ENCODE data around the gene DTX1.
A peak's percentile ranks its signal among the peaks of the same experiment; 100 is the strongest.

DTX1 gene

GRCh38 chr12:113065126-113066007 is 8.8 kb downstream of the DTX1 start:
- no peaks in the 10 kb centered on the region for H3K36me3 ChIP-seq (ENCODE audit: control insufficient read depth in 2 of 2, insufficient read depth in 1 of 2, low read length in 2 of 2)
- POLR2A ChIA-PET: no interaction called here
- TF ChIP-seq EGR2 (tag by site-specific recombination; IDR thresholded peaks at IDR 0.05; ENCODE audit: low read depth): peak; percentile 32; the same call in 1 of the 2 replicates
- TF ChIP-seq ZXDB (tag by site-specific recombination; IDR thresholded peaks at IDR 0.05): no peak
- TF ChIP-seq ZNF239 (tag by site-specific recombination; IDR thresholded peaks at IDR 0.05): no peak
- TF ChIP-seq, protein P1, sequence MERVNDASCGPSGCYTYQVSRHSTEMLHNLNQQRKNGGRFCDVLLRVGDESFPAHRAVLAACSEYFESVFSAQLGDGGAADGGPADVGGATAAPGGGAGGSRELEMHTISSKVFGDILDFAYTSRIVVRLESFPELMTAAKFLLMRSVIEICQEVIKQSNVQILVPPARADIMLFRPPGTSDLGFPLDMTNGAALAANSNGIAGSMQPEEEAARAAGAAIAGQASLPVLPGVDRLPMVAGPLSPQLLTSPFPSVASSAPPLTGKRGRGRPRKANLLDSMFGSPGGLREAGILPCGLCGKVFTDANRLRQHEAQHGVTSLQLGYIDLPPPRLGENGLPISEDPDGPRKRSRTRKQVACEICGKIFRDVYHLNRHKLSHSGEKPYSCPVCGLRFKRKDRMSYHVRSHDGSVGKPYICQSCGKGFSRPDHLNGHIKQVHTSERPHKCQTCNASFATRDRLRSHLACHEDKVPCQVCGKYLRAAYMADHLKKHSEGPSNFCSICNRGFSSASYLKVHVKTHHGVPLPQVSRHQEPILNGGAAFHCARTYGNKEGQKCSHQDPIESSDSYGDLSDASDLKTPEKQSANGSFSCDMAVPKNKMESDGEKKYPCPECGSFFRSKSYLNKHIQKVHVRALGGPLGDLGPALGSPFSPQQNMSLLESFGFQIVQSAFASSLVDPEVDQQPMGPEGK (tag by site-specific recombination; IDR thresholded peaks at IDR 0.05): peak; percentile 26; the same call in 1 of the 2 replicates
- TF ChIP-seq SP2 (tag by site-specific recombination; IDR thresholded peaks at IDR 0.05): 0 out of 2 replicates have a peak, but pooled peaks have one; percentile 15
- TF ChIP-seq ZIC2 (tag by site-specific recombination; IDR thresholded peaks at IDR 0.05): peak; percentile 65; the same call in 1 of the 2 replicates
- TF ChIP-seq FEZF1 (tag by site-specific recombination; IDR thresholded peaks at IDR 0.05): 0 out of 2 replicates have a peak, but pooled peaks have one; percentile 9
- TF ChIP-seq ZNF366 (tag by site-specific recombination; conservative IDR thresholded peaks at IDR 0.05): 0 out of 2 replicates have a peak, but pooled peaks have one; percentile 22
- TF ChIP-seq, protein P2, sequence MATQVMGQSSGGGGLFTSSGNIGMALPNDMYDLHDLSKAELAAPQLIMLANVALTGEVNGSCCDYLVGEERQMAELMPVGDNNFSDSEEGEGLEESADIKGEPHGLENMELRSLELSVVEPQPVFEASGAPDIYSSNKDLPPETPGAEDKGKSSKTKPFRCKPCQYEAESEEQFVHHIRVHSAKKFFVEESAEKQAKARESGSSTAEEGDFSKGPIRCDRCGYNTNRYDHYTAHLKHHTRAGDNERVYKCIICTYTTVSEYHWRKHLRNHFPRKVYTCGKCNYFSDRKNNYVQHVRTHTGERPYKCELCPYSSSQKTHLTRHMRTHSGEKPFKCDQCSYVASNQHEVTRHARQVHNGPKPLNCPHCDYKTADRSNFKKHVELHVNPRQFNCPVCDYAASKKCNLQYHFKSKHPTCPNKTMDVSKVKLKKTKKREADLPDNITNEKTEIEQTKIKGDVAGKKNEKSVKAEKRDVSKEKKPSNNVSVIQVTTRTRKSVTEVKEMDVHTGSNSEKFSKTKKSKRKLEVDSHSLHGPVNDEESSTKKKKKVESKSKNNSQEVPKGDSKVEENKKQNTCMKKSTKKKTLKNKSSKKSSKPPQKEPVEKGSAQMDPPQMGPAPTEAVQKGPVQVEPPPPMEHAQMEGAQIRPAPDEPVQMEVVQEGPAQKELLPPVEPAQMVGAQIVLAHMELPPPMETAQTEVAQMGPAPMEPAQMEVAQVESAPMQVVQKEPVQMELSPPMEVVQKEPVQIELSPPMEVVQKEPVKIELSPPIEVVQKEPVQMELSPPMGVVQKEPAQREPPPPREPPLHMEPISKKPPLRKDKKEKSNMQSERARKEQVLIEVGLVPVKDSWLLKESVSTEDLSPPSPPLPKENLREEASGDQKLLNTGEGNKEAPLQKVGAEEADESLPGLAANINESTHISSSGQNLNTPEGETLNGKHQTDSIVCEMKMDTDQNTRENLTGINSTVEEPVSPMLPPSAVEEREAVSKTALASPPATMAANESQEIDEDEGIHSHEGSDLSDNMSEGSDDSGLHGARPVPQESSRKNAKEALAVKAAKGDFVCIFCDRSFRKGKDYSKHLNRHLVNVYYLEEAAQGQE (tag by site-specific recombination; IDR thresholded peaks at IDR 0.05): peak; percentile 99
- TF ChIP-seq ZNF600 (tag by site-specific recombination; IDR thresholded peaks at IDR 0.05): peak; percentile 52
- peak; percentile 30; the same call in 1 of the 2 replicates for TF ChIP-seq GLIS1 (tag by site-specific recombination; IDR thresholded peaks at IDR 0.05)
- H3K9me3 ChIP-seq (ENCODE audit: control insufficient read depth, insufficient read depth, low read depth, low read length): no peaks in the 10 kb centered on the region
- no peaks in the 10 kb centered on the region for H3K4me1 ChIP-seq (ENCODE audit: control insufficient read depth, insufficient read depth, low read length)
- H3K4me3 ChIP-seq (ENCODE audit: low read depth, low read length): no peak overlapping the region
- H3K27ac ChIP-seq (ENCODE audit: extremely low read depth, low read depth, low read length): no peak overlapping the region
- CTCF ChIA-PET: interaction anchor here (0.6 to 8.6 kb wide), 3 partner anchors 17 to 868 kb away, joined by 4 to 46 read pairs (median 4); no protein-coding TSS in a partner anchor

GRCh38 chr12:113066813-113067400 is 10.4 kb downstream of the DTX1 start:
- TF ChIP-seq GLIS2 (tag by site-specific recombination; IDR thresholded peaks at IDR 0.05) (no peak), SCRT2 (tag by site-specific recombination; IDR thresholded peaks at IDR 0.05) (no peak), ZNF530 (tag by site-specific recombination; IDR thresholded peaks at IDR 0.05; ENCODE audit: low read depth) (no peak), SP2 (tag by site-specific recombination; IDR thresholded peaks at IDR 0.05) (no peak), ZNF404 (tag by site-specific recombination; IDR thresholded peaks at IDR 0.05) (no peak), ZNF529 (tag by site-specific recombination; IDR thresholded peaks at IDR 0.05; ENCODE audit: insufficient replicate concordance) (no peak), ZNF202 (tag by site-specific recombination; IDR thresholded peaks at IDR 0.05; ENCODE audit: borderline replicate concordance) (no peak), ZNF24 (tag by site-specific recombination; IDR thresholded peaks at IDR 0.05) (no peak)
- TF ChIP-seq, protein P3, sequence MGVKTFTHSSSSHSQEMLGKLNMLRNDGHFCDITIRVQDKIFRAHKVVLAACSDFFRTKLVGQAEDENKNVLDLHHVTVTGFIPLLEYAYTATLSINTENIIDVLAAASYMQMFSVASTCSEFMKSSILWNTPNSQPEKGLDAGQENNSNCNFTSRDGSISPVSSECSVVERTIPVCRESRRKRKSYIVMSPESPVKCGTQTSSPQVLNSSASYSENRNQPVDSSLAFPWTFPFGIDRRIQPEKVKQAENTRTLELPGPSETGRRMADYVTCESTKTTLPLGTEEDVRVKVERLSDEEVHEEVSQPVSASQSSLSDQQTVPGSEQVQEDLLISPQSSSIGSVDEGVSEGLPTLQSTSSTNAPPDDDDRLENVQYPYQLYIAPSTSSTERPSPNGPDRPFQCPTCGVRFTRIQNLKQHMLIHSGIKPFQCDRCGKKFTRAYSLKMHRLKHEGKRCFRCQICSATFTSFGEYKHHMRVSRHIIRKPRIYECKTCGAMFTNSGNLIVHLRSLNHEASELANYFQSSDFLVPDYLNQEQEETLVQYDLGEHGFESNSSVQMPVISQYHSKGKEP (tag by site-specific recombination; IDR thresholded peaks at IDR 0.05): no peak
- Histone ChIP-seq H3K9me3 (ENCODE audit: control insufficient read depth, insufficient read depth, low read depth, low read length) (no peaks in the 10 kb centered on the region), H3K36me3 (ENCODE audit: control insufficient read depth in 2 of 2, insufficient read depth in 1 of 2, low read length in 2 of 2) (no peaks in the 10 kb centered on the region), H3K4me1 (ENCODE audit: control insufficient read depth, insufficient read depth, low read length) (0 out of 2 replicates have a peak, but pooled peaks cover 2% of the 10 kb centered on the region), H3K27ac (ENCODE audit: extremely low read depth, low read depth, low read length) (no peak overlapping the region), H3K4me3 (ENCODE audit: low read depth, low read length) (no peak overlapping the region)
- POLR2A ChIA-PET: no interaction called here
- CTCF ChIA-PET: interaction anchor here (0.5 to 1.5 kb wide), 4 partner anchors 18 to 627 kb away, joined by 3 to 5 read pairs (median 4); no protein-coding TSS in a partner anchor

Measured in HEK293 (cell line).